ENCODE data around the gene TARS1. TPM values are rescaled to one million over a fixed set of nuclear protein-coding genes. Genes with fewer than 3 reads are reported as not detected.
"Not testable (repeated sequence)": the region's sequence is repeated elsewhere in the genome, so short reads cannot be mapped to it uniquely, and the experiment has no call there.

TARS1 gene
- total RNA-seq, 2 donors from 2014 or later = 103 to 163 TPM

DNA sequence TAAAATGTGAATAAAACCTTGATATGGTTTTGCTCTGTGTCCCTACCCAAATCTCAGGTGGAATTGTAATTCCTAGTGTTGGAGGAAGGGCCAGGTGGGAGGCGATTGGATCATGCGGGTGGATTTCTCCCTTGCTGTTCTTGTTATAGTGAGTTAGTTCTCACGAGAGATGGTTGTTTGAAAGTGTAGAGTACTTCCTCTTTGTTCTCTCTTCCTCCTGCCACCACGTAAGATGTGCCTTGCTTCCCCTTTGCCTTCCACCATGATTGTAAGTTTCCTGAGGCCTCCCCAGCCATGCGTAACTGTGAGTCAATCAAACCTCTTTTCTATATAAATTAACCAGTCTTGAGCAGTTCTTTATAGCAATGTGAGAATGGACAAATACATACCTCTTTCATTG, 34.9 kb downstream of the TARS1 start:
- DNase-seq = no peak
- no peak for ATAC-seq
- intact Hi-C loops (cut with DNase I, micrococcal nuclease) = no loop called here

DNA sequence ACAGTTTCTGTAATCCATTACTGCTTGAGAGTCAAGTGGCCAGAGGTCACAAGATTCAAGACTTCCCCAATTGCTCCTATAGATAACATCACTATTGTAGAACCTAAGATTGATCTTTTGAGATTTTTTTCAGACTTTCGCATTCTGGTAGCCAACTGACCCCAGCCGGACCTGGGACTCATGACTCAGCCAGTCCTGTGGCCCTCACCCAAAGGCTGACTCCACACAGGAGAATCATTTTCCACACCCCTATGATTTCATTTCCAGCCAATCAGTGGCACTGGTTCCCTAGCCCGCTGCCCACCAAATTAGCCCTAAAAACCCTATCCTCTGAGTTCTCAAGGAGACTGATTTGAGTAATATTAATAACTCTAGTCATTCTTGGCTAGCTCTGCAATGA, 36.2 kb downstream of the TARS1 start:
- intact Hi-C loops (cut with DNase I, micrococcal nuclease) = no loop called here
- DNase-seq (no peak), ATAC-seq (no peak)

DNA sequence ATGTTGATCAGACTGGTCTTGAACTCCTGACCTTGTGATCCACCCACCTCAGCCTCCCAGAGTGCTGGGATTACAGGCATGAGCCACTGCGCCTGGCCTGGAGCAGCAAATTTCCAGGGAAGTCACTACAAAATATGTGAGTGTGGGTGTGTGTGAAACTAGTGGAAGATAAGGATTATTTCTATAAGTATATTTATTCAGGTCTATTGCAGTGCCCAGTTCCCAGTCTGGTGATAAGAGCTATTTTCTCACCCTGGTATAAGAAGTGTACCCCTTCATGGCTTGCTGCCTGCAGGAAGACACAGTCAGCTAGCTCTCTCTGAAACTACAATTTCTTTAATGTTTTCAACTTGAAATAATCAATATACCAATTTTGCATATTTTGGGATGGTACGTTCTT, 37.1 kb downstream of the TARS1 start:
- DNase-seq (no peak), ATAC-seq (no peak)
- intact Hi-C loops (cut with DNase I, micrococcal nuclease) = no loop called here

DNA sequence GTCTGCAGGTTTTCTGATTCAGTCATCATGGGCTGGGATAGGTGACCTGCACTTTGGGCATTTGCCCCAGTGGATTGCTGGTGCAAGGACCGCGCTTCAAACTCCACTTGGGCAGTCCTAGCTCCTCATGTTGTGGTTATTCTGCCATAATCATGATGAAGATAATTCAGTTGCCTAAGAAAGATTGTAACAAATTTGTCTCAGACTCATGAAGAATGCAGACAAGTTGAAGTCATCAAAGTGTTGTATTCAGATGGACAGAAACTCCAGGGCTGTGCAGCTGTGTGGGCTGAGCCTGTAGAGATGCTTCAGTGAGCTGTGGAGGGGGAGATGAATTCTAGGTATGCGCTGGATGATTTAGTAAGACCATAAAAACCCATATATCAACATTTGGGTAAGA, 38.5 kb downstream of the TARS1 start:
- ATAC-seq (no peak), DNase-seq (no peak)
- intact Hi-C loops (cut with DNase I, micrococcal nuclease) = no loop called here

DNA sequence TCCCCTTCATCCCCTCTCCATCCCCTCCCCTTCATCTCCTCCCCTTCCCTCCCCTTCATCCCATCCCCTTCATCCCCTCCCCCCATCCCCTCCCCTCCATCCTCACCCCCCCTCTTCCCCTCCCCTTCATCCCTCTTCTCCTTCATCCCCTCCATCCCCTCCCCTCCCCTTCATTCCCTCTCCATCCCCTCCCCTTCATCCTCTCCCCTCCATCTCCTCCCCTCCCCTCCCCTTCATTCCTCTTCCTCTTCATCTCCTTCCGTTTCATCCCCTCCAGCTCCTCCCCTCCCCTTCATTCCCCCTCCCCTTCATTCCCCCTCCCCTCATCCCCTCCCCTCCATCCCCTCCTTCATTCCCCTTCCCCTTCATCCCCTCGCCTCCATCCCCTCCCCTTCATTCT, 40.1 kb downstream of the TARS1 start:
- no peak for ATAC-seq
- no peak for DNase-seq
- intact Hi-C loops (cut with DNase I, micrococcal nuclease) = no loop called here

DNA sequence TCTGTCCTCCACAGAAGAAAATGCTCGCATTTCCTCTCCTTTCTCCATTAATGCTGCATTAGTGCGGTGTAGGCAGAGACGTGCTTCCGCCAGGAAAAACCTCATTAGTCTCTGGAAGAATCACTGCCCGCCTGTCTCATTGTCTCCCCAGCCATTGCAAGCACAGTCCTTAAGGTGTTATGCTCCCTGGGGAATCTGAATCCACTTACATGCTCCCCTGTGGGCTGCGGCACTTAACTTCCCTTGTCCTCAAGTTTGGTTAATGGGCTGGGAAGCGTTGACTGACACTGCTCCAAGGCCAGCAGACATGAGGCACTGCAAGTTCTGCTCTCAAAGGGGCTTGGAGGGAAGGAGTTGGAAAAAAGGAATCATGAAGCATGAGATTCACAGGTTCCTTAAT, 41.6 kb downstream of the TARS1 start:
- DNase-seq = no peak
- intact Hi-C loops (cut with DNase I, micrococcal nuclease) = no loop called here
- no peak for ATAC-seq

DNA sequence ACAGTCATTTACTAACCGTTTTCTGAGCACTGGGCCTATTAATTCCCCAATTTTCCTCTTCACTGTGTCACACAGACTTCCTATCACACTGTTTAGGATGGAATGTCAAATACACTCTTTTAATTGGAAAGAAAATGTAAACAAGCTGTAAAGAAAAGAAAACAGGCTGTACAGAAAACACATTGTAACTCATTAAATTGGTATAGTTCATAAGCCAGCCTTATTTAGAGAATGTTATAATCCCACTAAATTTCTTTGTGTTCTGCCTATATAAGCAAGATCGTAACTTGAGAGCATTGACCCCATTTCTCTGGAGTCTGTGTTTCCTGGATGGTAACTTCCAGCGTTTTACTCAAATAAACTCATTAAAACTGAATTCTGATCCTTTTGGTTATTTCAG, 46.5 kb downstream of the TARS1 start:
- DNase-seq (no peak), ATAC-seq (no peak)
- intact Hi-C loops (cut with DNase I, micrococcal nuclease) = no loop called here

DNA sequence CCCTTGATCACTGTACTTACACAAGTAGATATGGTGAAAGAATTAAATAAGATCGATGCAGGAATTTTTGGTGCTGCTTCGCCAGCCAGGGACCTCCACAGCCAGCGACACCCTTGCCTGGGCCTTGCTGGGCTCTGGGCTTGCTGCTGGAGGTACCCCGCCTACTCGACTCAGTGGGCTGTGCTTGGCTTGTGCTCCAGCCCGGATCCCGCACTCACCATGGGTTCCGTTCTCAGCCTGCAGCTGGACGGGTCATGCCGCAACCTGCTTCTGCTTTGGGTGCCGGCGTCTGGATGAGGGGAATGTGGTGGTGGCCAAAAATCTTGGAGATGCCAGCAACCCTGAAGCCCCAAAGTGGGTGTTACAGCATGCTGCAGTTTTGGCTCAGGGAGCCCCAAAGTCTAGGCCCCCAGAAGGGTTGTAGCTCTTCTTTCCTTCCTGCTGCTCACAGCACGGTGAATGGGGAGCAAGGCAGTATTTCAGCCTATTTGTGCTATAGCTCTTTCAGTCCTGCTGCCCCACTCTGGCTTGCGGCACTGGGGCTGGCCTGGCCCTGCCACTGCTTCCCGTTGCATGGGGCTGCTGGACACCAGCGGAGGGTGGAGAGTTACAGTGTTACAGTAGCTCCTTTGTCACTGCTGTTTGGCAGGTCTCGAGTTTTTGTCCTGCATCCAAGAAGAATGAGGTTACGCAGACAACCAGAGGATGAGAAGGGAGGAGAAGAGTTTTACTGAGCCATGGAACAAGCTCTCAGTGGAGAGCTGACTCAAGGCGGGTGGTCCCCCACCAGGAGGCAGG, 48.0 kb downstream of the TARS1 start:
- DNase-seq (no peak), ATAC-seq (no peak)
- intact Hi-C loops (cut with DNase I, micrococcal nuclease) = no loop called here

DNA sequence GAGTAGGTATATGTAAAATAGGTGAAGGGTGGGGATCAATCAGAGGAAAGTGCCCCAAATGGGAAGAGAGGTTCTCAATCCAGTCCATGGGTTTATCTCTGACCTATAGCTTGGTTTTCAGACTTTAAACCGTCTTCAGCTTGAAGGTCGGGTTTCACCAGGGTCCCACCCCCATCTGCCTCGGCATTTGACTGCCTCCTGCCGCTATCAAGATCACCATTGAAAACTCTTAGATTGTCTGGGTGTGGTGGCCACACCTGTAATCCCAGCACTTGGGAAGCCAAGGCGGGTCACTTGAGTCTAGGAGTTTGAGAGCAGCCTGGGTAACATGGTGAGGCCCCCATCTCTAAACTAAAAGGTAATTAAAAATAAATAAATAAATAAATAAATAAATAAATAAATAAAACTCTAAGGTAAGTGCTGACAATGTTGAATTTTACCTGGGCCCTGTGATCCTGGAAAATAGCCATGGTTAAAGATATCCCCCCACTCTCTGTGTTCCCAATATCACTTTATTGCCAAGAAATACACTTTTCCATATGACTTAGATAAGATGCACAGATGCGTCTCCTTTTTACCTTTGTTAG, 48.8 kb downstream of the TARS1 start:
- ATAC-seq (peak; percentile 81), DNase-seq (peak in 1 of 2 donors; percentile 20)
- intact Hi-C loops (cut with DNase I, micrococcal nuclease) = no loop called here

DNA sequence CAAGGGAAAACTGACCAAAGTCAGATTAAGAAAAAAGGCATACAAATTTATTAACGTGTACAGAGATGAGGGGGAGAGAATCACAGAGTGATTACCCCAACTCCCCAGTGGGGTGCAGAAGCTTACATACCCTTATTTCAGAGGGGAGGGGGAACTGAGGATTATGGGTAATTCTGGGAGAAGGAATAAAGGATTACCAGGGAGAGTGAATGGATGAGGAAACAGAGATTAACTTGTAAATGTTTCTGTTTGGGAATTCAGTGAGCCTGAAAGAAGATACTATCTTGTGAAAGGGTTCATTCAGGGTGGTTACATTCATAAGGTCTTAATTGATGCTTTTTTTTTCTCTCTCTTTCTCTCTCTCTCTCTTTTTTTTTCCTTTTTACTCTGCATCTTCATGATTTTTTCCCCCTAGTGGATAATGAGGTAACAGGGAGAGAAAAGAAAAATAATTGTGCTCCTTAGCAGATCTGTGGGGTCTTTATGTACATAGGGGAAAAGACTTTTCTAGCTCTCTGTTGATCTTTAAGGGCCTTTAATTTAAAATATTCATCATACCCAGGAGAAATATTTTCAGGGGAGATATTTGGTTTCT, 49.4 kb downstream of the TARS1 start:
- intact Hi-C loops (cut with DNase I, micrococcal nuclease) = no loop called here
- ATAC-seq (no peak), DNase-seq (no peak)

DNA sequence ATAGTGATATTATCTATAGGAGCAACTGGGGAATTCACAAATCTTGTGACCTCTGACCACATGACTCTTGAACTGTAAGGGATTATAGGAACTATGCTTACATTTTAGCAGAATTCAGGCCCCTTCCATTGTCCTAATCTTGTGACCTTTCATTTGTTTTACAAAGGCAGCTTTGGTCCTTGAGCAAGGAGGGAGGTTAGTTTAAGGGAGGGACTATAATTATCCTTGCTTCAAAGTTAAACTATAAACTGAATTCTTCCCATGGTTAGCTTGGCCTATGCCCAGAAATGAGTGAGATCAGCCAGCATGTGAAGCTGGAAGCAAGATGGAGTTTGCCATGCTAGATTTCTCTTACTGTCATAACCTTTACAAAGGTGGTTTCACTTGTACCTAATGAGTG, 51.2 kb downstream of the TARS1 start:
- intact Hi-C loops (cut with DNase I, micrococcal nuclease) = no loop called here
- ATAC-seq = peak; percentile 58

DNA sequence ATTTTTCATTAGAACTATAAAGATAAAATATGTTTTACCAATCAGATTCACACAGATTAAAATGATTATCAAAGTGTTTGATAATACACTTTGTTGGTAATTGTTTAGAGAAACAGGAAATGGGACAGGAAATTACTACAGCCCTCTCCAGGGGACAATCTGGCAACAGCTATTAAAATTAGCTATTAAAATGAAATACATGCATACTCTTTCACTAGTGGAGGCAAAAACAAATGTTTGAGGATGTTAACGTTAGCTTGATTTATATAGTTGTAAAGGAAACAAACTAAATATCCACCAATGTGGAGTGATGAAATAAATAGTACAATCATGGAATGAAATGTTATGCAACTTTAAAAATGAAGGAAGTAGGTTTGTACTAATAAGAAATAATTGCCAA, 53.7 kb downstream of the TARS1 start:
- intact Hi-C loops (cut with DNase I, micrococcal nuclease) = no loop called here
- ATAC-seq = no peak
- DNase-seq = no peak

More for the DNA sequence above, 51.2 kb downstream of the TARS1 start:
- no peak for DNase-seq

DNA sequence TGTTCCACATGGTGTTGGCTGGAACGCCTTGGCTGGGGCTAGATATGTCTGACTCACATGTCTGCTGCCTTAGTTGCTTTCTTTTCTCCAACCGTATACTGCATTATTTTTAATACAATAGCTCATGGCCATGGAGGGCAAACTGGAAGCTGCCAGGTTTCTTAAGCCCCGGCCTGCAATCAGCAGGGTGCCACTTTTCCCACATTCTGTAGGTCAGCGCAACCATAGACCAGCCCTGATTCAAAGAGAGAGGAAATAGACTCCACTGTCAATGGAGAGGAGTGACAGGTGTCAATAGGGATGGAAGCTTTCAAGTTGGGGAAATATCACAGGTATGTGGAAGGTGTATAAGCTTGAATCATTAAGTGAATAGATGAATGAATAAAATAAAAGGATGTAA, 60.5 kb downstream of the TARS1 start:
- no peak for ATAC-seq
- DNase-seq = no peak
- intact Hi-C loops (cut with DNase I, micrococcal nuclease) = no loop called here

DNA sequence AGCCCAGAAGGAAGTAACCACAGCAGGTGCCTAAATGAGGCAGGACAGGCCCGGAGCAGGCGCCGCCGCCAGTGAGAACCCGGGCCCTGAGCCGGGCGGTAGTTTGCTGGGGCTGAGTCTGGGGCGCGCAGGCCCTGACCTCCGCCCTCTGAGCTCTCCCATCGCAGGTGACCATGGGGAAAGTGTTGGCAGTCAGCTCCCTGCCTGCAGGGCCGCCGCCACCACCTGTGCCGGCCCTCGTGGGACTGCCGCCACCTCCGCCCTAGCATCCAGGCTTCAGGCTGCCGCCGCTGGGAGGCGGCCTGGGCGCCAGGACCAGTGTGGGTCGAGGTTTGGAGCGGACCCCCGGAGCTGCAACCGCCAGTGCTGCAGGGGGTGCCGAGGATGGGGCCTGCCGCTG, 61.1 kb downstream of the TARS1 start:
- DNase-seq = no peak
- no peak for ATAC-seq
- intact Hi-C loops (cut with DNase I, micrococcal nuclease) = no loop called here

DNA sequence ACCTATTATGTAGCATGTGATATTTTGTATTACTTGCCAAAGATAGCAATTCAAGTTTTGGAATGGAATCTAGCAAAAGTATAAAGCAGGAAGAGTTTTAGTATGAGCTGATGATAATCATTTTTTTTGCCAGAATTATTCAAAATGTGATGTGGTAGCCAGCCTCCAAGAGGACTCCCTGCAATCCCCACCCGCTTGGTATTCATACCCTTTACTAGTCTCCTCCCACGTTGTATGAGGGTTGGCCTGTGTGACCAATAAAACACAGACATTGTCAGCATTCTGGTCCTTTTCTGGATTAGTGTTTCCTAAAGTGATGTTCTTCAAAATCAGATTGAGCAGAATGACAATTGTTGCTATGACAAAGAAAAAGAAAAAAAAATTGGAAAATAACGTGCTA, 63.8 kb downstream of the TARS1 start:
- intact Hi-C loops (cut with DNase I, micrococcal nuclease) = no loop called here
- DNase-seq (no peak), ATAC-seq (no peak)

DNA sequence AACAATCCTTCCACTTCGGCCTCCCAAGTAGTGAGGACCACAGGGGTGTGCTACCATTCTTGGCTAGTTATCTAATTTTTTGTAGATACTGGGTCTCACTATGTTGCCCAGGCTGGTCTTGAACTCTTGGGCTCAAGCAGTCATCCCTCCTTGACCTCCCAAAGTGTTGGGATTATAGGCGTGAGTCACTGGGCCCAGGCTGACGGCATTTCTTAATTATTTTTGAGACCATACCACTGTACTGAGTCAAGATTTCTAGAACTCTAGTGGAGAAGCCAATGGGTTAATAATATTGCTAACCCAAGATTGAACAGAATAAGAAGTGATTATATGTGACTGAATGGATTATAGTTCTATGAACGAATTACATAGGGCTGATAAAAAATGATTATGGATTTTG, 66.7 kb downstream of the TARS1 start:
- DNase-seq (no peak), ATAC-seq (no peak)
- intact Hi-C loops (cut with DNase I, micrococcal nuclease) = no loop called here

DNA sequence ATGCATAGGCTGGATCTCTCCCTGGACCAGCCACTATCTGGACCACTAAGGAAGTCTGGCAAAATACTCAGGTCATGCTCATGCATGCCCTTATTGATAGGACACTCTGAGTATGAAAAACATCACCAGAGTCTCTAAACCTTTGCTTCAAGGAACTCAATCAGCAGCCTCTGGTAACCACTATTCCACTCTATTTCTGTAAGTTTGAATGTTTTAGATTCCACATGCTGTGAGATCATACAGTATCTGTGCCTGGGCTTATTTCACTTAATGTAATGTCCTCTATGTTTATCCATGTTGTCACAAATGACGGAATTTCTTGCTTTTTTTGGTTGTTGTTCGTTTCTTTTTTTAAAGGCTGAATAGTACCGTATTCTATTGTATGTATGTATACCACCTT, 68.3 kb downstream of the TARS1 start:
- intact Hi-C loops (cut with DNase I, micrococcal nuclease) = no loop called here
- ATAC-seq (no peak), DNase-seq (no peak)

DNA sequence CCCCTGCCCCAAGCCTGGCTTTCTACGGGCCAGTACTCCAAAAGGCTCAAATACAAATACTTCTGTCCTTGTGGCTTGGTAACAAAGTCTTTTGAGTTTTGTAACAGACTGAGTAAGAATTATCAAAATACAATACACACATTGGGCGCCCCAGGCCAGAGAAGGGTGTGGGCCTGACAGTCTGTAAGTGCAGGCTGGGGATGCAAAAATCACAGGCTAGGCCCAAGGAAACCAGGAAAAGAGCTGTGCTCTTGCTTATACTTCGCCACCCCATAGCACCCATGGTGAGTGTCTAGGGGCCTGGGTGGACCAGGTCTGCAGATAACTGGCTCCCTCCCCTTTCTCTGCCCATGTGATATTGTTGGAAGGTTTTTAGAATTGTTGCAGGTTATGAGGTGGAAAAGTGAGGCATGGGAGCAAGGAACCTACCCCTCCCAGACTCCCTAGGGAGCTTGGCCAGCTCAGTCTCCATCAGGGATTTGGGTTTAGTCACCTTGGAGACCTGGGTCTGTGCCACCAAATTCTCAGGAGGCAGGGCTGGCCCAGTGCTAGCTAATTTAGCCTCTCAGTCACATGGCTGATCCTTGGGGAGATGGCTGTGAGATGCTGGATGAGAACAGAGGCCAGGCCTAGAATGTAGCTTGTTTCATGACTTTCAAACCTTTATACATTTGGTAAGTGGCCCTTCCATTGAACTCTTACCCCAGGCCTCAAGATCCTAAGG, 72.9 kb downstream of the TARS1 start:
- intact Hi-C loops (cut with DNase I, micrococcal nuclease) = no loop called here
- DNase-seq = no peak

DNA sequence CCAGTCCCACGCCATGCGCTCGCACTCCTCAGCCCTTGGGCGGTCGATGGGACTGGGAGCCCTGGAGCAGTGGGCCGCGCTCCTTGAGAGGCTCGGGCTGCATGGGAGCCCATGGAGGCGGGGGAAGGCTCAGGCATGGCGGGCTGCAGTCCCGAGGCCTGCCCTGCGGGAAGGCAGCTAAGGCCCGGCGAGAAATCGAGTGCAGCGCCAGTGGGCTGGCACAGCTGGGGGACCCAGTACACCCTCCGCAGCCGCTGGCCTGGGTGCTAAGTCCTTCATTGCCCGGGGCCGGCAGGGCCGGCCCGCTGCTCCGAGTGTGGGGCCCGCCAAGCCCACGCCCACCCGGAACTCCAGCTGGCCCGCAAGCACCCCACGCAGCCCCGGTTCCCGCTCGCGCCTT, 74.6 kb downstream of the TARS1 start:
- ATAC-seq; DNase-seq; intact Hi-C loops (cut with DNase I, micrococcal nuclease): not testable (repeated sequence)

More for the DNA sequence above, 72.9 kb downstream of the TARS1 start:
- no peak for ATAC-seq

DNA sequence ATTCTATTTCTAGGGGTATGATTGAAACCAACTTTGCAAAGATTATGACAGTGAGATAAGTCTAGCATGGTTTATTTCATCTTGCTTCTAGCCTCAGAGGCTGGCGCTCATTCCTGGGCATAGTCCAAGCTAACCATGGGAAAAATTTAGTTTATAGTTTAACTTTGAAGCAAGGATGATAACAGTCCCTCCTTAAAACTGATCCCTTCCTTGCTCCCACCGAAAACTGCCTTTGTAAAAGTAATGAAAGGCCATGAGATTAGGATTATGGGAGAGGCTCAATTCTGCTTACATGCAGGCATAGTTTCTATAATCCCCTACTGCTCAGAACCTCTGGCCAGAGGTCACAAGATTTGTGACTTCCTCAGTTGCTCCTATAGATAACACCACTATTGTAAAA, 75.7 kb downstream of the TARS1 start:
- intact Hi-C loops (cut with DNase I, micrococcal nuclease) = no loop called here
- DNase-seq (no peak), ATAC-seq (no peak)

All from left colon (tissue), 2 donors.